MCF 10A (cell line): ENCODE measurements around the gene TLE3. TPM values are rescaled to one million over a fixed set of nuclear protein-coding genes. Genes with fewer than 3 reads are reported as not detected.

ENCODE experiments used
- BruUV-seq: library from RNA; stranded (reverse); fragments of 400-500 nt; replicated peaks from 2 replicates; lab custom pipeline; 2021; lab: Mats Ljungman, UMichigan
- CTCF ChIA-PET: fragments of 300-600 bp; sonication (Branson Sonifier 250); formaldehyde crosslinking; extraction: SDS; loops from one replicate; lab custom pipeline; 2021; ENCODE audit warnings: antibody characterized with exemption, inconsistent platforms; lab: Yijun Ruan, JAX
- POLR2A ChIA-PET: fragments of 300-600, 350-650 bp; sonication (Branson Sonifier 250); formaldehyde crosslinking; extraction: SDS; loops from one replicate; lab custom pipeline; 2020; ENCODE audit warnings: antibody characterized with exemption, inconsistent platforms; lab: Yijun Ruan, JAX
- DNase-seq: peaks from one replicate; pipeline ENCODE4 v3.0.0-alpha.2; 2018; ENCODE audit not compliant: unreplicated experiment
- H3K27ac Mint-ChIP-seq: one replicate; pipeline ENCODE4 v1.8.0; 2022; ENCODE audit warnings: mild to moderate bottlenecking, low read depth, mixed read lengths; ENCODE audit not compliant: unreplicated experiment
- H3K27me3 Mint-ChIP-seq: one replicate; pipeline ENCODE4 v1.8.0; 2022; ENCODE audit warnings: mixed read lengths; ENCODE audit not compliant: insufficient read depth, unreplicated experiment
- H3K36me3 Mint-ChIP-seq: one replicate; pipeline ENCODE4 v1.8.0; 2022; ENCODE audit warnings: mild to moderate bottlenecking, moderate library complexity, mixed read lengths; ENCODE audit not compliant: insufficient read depth, unreplicated experiment
- H3K4me1 Mint-ChIP-seq: one replicate; pipeline ENCODE4 v1.8.0; 2022; ENCODE audit warnings: mixed read lengths; ENCODE audit not compliant: insufficient read depth, unreplicated experiment
- H3K4me3 Mint-ChIP-seq: one replicate; pipeline ENCODE4 v1.8.0; 2022; ENCODE audit warnings: mild to moderate bottlenecking, moderate library complexity, mixed read lengths; ENCODE audit not compliant: unreplicated experiment
- H3K9me3 Mint-ChIP-seq: one replicate; pipeline ENCODE4 v1.8.0; 2022; ENCODE audit warnings: mixed read lengths; ENCODE audit not compliant: unreplicated experiment
- intact Hi-C: fragments of 100-400 bp; cut with micrococcal nuclease; formaldehyde crosslinking; loops from 2 replicates; pipeline ENCODE4 v1.14.1; 2022
- total RNA-seq: library from RNA; stranded (reverse); gene quantifications from 2 replicates; pipeline ENCODE4 v1.2.3, GENCODE V29; 2022
- TF ChIP-seq, protein P1 (sequence below): fragments of 200-600 bp; IDR thresholded peaks from one replicate; pipeline ENCODE4 v1.8.0; 2022; ENCODE audit warnings: antibody characterized with exemption, mild to moderate bottlenecking; ENCODE audit not compliant: unreplicated experiment

The TLE3 gene
- total RNA-seq, 1 experiment from 2014 or later, result 23.2 TPM

DNA sequence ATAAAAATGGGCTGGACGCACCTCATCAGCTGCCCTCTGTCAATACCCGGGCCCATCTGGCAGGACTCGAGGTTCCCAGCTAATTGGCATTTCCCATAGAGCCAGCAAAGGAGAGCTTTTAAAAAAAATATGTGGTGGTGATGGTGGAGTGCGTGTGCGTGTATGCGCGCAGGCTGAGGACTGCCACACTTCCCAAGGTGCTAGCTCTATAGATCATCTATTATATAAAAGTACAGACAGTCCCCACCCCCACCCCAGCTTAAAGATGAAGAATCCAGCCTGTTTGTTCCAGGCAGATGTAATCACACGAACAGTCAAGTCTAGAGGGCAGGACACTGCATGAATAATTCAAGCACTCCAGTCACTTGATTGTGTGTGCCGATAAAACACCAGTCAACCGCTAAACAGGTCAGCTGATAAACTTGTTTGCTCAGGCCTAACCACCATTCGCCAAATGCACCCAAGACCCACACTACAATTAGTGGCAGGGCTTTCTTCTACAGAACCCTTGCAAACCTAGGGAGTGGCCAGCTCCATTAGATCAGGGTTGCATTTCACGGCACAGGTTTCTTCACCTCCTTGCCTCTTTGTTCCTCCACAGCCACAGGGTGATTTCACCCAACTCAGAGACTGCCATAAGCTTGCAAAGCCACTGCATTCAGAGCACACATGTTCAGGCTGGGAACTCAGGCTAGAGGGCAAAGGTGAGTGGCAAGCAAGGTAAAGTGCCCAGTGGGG lies 5.8 kb downstream of the TLE3 start:
- H3K36me3 Mint-ChIP-seq, result peaks cover 38% of the 10 kb centered on the region
- H3K27me3 Mint-ChIP-seq, result no peaks in the 10 kb centered on the region
- intact Hi-C loops, result loop anchor here (10.0 kb wide), 1 partner anchor 137 kb away; no protein-coding TSS in a partner anchor
- H3K4me1 Mint-ChIP-seq, result peaks cover 20% of the 10 kb centered on the region
- no TSS peak for BruUV-seq
- POLR2A ChIA-PET, result interaction anchor here (0.8 to 1.4 kb wide), 4 partner anchors 9 to 68 kb away, joined by 3 to 4 read pairs (median 3); no protein-coding TSS in a partner anchor
- no peaks in the 10 kb centered on the region for H3K9me3 Mint-ChIP-seq
- CTCF ChIA-PET, result interaction anchor here (0.6 to 1.7 kb wide), 8 partner anchors 11 to 396 kb away, joined by 3 to 7 read pairs (median 3); no protein-coding TSS in a partner anchor
- TF ChIP-seq, protein P1, sequence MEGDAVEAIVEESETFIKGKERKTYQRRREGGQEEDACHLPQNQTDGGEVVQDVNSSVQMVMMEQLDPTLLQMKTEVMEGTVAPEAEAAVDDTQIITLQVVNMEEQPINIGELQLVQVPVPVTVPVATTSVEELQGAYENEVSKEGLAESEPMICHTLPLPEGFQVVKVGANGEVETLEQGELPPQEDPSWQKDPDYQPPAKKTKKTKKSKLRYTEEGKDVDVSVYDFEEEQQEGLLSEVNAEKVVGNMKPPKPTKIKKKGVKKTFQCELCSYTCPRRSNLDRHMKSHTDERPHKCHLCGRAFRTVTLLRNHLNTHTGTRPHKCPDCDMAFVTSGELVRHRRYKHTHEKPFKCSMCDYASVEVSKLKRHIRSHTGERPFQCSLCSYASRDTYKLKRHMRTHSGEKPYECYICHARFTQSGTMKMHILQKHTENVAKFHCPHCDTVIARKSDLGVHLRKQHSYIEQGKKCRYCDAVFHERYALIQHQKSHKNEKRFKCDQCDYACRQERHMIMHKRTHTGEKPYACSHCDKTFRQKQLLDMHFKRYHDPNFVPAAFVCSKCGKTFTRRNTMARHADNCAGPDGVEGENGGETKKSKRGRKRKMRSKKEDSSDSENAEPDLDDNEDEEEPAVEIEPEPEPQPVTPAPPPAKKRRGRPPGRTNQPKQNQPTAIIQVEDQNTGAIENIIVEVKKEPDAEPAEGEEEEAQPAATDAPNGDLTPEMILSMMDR, result no peak
- H3K4me3 Mint-ChIP-seq, result no peak overlapping the region
- no peak for DNase-seq
- no peak overlapping the region for H3K27ac Mint-ChIP-seq

DNA sequence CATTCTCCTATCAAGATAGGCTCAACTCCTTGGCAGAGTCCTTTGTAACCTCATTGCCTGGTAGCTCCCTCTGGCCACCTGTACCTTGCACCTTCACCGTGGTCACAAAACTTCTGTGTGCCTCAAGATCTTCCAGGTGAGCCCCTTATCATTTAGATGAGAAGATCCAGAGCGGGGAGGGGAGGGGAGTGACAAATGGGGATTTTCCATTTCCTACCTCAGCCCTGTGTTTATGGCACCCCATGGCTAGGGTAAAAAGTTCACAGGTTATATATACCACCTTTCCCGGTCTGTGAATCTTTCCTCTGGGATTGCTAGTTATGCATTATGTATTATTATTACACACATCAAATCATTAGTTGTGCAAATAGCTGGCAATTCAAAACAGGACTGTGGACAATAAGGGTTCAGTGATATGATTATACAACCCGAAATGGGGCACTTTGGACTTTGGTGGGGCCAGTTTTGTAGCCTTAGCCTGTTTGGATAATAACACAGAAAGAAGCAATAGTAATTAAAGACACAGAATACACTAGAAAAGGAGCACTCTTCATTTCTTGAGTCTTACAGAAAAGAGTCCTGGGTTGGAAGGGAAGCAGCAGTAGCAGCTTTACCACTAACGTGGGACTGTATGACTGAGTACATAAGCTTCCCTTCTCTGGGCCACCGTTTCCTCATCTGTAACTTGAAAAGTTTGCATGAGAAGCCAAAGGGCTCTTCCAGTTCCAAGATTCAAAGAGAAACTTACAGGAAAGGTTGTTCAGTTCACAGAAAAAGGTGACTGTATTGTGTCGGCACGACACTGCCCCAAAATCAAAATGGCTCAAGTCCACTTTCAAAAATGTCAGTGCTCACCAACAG lies 7.1 kb downstream of the TLE3 start:
- Mint-ChIP-seq H3K36me3 (peaks cover 38% of the 10 kb centered on the region), H3K4me1 (peaks cover 20% of the 10 kb centered on the region), H3K9me3 (no peaks in the 10 kb centered on the region), H3K27me3 (no peaks in the 10 kb centered on the region), H3K27ac (no peak overlapping the region), H3K4me3 (no peak overlapping the region)
- intact Hi-C loops, result loop anchor here (10.0 kb wide), 1 partner anchor 136 kb away; no protein-coding TSS in a partner anchor
- DNase-seq, result no peak
- POLR2A ChIA-PET, result no interaction called here
- no TSS peak for BruUV-seq
- TF ChIP-seq, protein P1, result no peak
- CTCF ChIA-PET, result interaction anchor here (1.1 kb wide), 1 partner anchor 376 kb away, joined by 5 read pairs; no protein-coding TSS in a partner anchor

DNA sequence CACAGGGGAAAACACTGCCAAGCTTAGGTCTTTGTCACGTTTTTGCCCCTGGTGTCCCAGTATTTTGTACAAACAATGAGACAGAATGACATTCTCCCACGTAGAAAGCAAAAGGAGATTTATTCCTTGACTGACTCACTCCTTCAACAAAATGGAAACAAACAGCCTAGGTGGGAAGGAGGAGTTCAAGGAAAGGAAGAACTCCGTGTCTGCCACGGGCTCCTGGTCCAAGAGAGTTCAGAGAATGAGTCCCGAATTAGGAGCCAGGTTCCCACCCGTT lies 8.1 kb downstream of the TLE3 start:
- H3K9me3 Mint-ChIP-seq, result no peaks in the 10 kb centered on the region
- intact Hi-C loops, result no loop called here
- H3K4me3 Mint-ChIP-seq, result no peak overlapping the region
- BruUV-seq, result no TSS peak
- POLR2A ChIA-PET, result interaction anchor here (0.6 kb wide), 1 partner anchor 86 kb away, joined by 3 read pairs; no protein-coding TSS in a partner anchor
- peaks cover 15% of the 10 kb centered on the region for H3K4me1 Mint-ChIP-seq
- H3K36me3 Mint-ChIP-seq, result peaks cover 37% of the 10 kb centered on the region
- no peak for DNase-seq
- H3K27me3 Mint-ChIP-seq, result no peaks in the 10 kb centered on the region
- TF ChIP-seq, protein P1, result no peak
- no peak overlapping the region for H3K27ac Mint-ChIP-seq
- CTCF ChIA-PET, result interaction anchor here (1.1 kb wide), 1 partner anchor 377 kb away, joined by 5 read pairs; no protein-coding TSS in a partner anchor
